Measurements from ENCODE around the gene TPGS2. TPM values are rescaled to one million over a fixed set of nuclear protein-coding genes. Genes with fewer than 3 reads are reported as not detected.

TPGS2 gene
- total and polyA plus RNA-seq, 2 of the 8 experiments (the other 6 are each of a cell fraction or from before 2014, with no cell fraction given), result 151 to 273 TPM

DNA sequence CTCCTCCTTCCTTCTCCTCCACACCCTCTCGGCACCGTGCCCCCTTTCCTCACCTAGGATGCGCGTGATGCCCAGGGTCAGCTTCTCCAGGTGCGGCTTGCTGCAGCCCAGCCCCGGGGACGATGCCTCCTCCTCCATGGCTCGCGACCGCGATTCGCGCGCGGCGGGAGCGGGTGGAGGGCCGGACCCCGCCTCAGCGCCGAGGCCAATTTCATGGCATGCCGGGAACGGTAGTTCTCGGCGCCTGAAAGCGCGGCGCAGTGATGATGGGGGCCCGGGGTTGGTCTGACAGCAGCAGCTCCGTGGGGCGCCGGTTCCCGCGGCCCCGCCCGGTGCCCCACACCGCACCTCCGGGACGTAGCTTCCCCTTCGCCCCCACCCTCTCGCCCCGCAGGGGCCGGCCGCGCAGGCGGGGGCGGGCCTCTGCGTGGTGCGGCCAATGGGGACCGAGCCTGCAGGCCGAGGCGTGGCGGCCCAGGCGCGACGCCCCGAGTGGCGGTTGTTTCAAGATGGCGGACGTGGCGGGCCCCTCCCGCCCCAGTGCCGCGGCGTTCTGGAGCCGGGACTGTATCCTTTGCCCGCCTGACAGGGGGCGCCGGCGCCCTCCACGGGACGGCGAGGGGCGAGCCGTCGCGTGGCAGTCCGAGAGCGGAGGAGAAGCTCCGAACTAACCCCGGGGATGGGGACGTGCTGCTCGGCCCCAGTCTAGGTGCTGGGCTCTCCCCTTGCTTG is at the start of gene TPGS2, which contains the start of gene KIAA1328 (continued):
- TF ChIP-seq CBX8 (IDR thresholded peaks at IDR 0.05; ENCODE audit: borderline replicate concordance, low read depth, low read length) (no peak), GTF2F1 (IDR thresholded peaks at IDR 0.05; ENCODE audit: borderline replicate concordance, low read depth, low read length) (no peak), TAF1 (IDR thresholded peaks at IDR 0.05; ENCODE audit: low read depth, low read length) (peak; percentile 71), TEAD4 (IDR thresholded peaks at IDR 0.05; ENCODE audit: low read depth, low read length) (no peak), SIRT6 (IDR thresholded peaks at IDR 0.05; ENCODE audit: low read length) (no peak), YY1 (IDR thresholded peaks at IDR 0.05; ENCODE audit: low read depth, low read length) (peak; percentile 94), HDAC6 (IDR thresholded peaks at IDR 0.05; ENCODE audit: low read depth, low read length) (no peak), CTBP2 (IDR thresholded peaks at IDR 0.05; ENCODE audit: borderline replicate concordance, insufficient read depth, insufficient read length, low read length) (peak; percentile 95), KDM4A (IDR thresholded peaks at IDR 0.05; ENCODE audit: low read depth, low read length, severe bottlenecking) (peak; percentile 88), TAF7 (optimal IDR thresholded peaks at IDR 0.05; ENCODE audit: borderline replicate concordance, low read depth, low read length) (no peak), EP300 (IDR thresholded peaks at IDR 0.05; ENCODE audit: borderline replicate concordance in 1 of 2, low read depth in 2 of 2, low read length in 2 of 2) (no peak), TCF12 (IDR thresholded peaks at IDR 0.05; ENCODE audit: low read depth, low read length) (no peak), ZNF274 (IDR thresholded peaks at IDR 0.05; ENCODE audit: borderline replicate concordance, extremely low read depth, low read length) (no peak), FOSL1 (IDR thresholded peaks at IDR 0.05; ENCODE audit: insufficient read depth, low read depth, low read length) (0 out of 2 replicates have a peak, but pooled peaks have one; percentile 71), CBX5 (IDR thresholded peaks at IDR 0.05; ENCODE audit: low read depth, low read length) (no peak), EGR1 (IDR thresholded peaks at IDR 0.05; ENCODE audit: borderline replicate concordance, low read depth, low read length) (peak; percentile 51; the same call in 1 of the 2 replicates), SAP30 (IDR thresholded peaks at IDR 0.05; ENCODE audit: insufficient read depth, insufficient replicate concordance, low read length) (no peak), SRF (IDR thresholded peaks at IDR 0.05; ENCODE audit: low read depth, low read length) (no peak; the same call in 1 of the 2 replicates), ASH2L (IDR thresholded peaks at IDR 0.05; ENCODE audit: low read length) (peak; percentile 92), GABPA (IDR thresholded peaks at IDR 0.05; ENCODE audit: borderline replicate concordance, insufficient read depth, low read length) (no peak), HDAC2 (IDR thresholded peaks at IDR 0.05; ENCODE audit: borderline replicate concordance in 1 of 2, low read depth in 2 of 2, low read length in 2 of 2) (peak; percentile 69 to 81; a peak in 2 of 4 replicates), NRF1 (IDR thresholded peaks at IDR 0.05; ENCODE audit: low read depth, low read length) (no peak)
- TF ChIP-seq, protein P1, sequence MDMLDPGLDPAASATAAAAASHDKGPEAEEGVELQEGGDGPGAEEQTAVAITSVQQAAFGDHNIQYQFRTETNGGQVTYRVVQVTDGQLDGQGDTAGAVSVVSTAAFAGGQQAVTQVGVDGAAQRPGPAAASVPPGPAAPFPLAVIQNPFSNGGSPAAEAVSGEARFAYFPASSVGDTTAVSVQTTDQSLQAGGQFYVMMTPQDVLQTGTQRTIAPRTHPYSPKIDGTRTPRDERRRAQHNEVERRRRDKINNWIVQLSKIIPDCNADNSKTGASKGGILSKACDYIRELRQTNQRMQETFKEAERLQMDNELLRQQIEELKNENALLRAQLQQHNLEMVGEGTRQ (IDR thresholded peaks at IDR 0.05; ENCODE audit: low read length), result no peak

Measured in H1 (cell line).